HG03135 (cell line): ENCODE results near the gene PCDHGB1.
"Not testable (repeated sequence)": the region's sequence is repeated elsewhere in the genome, so short reads cannot be mapped to it uniquely, and the experiment has no call there.

ENCODE experiments used
- ATAC-seq: cut with Tn5 transposase; IDR thresholded peaks from one replicate; pipeline ENCODE4 v1.9.1; 2021; ENCODE audit warnings: mild to moderate bottlenecking, moderate library complexity; ENCODE audit not compliant: unreplicated experiment

The PCDHGB1 gene

DNA sequence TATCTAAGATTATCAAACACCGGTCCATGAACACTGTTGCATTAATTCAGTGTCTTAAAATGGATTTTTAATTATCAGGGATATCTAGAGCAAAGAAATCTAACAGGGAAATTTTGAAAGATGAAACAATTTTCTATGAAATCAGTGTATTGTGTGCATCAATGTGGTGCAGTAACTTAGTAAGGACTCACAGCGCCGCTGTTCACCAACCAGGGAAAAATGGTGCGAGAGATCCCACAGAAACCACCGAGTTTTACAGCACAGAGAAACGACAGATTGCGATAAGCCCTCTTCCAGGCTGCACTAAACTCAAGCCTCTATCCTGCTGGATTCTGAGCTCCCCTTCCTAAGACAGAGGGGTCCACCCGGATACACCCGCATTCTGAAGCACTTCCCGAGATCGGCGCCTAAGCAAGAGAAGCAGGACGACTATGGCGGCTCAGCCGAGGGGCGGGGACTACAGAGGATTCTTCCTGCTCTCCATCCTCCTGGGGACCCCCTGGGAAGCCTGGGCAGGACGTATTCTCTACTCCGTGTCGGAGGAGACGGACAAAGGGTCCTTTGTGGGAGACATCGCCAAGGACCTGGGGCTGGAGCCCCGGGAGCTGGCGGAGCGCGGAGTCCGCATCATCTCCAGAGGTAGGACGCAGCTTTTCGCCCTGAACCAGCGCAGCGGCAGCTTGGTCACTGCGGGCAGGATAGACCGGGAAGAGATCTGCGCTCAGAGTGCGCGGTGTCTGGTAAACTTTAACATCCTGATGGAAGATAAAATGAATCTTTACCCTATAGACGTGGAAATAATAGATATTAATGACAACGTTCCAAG, 32.8 kb downstream of the PCDHGB1 start, which contains the start of gene PCDHGA7:
Gene PCDHGA7, plus strand, starts transcription at position 274 of the 826 bp plus-strand sequence. Its CDS starts 158 bp downstream, at position 432.
- ATAC-seq, result no peak

- ATAC-seq, result no peak
These were observed 33.4 kb downstream of the PCDHGB1 start for GRCh38 chr5:141383345-141383744.

GRCh38 chr5:141384471-141385267, 34.8 kb downstream of the PCDHGB1 start:
- ATAC-seq, result no peak

DNA sequence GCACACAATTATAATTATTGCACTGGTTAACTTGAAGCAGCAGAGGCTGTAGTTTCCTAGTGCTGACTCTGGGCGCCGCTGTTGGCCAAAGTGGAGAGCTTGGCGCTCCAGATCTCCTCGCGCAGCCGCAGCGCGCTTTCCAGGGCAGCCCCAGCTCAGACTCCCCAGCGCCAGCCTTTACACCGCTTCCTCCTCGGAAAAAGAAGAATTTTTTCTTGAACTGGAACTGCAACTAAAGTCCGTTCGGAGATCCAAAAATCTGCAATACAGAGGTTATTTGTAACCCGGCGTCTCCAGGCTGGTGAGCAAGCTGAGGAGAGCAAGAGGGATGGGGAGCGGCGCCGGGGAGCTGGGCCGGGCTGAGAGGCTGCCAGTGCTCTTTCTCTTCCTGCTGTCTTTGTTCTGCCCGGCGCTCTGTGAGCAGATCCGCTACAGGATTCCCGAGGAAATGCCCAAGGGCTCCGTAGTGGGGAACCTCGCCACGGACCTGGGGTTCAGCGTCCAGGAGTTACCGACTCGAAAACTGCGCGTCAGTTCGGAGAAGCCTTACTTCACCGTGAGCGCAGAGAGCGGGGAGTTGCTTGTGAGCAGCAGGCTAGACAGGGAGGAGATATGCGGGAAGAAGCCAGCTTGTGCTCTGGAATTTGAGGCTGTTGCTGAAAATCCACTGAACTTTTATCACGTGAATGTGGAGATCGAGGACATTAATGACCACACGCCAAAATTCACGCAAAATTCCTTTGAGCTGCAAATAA, 37.8 kb downstream of the PCDHGB1 start, which contains the start of gene PCDHGB4:
Gene PCDHGB4, plus strand, starts transcription at position 142 of the 755 bp plus-strand sequence. Its CDS starts 187 bp downstream, at position 329.
- not testable (repeated sequence) for ATAC-seq

GRCh38 chr5:141388661-141389060, 38.8 kb downstream of the PCDHGB1 start:
- no peak for ATAC-seq

GRCh38 chr5:141389153-141390042, 39.5 kb downstream of the PCDHGB1 start:
- no peak for ATAC-seq

- ATAC-seq, result no peak
These were observed 42.7 kb downstream of the PCDHGB1 start, which contains the start of gene PCDHGA8 for GRCh38 chr5:141392429-141393198. Gene PCDHGA8, plus strand, starts transcription at chr5:141392633. Its CDS starts 181 bp downstream, at chr5:141392814.

GRCh38 chr5:141393267-141393666, 43.4 kb downstream of the PCDHGB1 start:
- no peak for ATAC-seq

DNA sequence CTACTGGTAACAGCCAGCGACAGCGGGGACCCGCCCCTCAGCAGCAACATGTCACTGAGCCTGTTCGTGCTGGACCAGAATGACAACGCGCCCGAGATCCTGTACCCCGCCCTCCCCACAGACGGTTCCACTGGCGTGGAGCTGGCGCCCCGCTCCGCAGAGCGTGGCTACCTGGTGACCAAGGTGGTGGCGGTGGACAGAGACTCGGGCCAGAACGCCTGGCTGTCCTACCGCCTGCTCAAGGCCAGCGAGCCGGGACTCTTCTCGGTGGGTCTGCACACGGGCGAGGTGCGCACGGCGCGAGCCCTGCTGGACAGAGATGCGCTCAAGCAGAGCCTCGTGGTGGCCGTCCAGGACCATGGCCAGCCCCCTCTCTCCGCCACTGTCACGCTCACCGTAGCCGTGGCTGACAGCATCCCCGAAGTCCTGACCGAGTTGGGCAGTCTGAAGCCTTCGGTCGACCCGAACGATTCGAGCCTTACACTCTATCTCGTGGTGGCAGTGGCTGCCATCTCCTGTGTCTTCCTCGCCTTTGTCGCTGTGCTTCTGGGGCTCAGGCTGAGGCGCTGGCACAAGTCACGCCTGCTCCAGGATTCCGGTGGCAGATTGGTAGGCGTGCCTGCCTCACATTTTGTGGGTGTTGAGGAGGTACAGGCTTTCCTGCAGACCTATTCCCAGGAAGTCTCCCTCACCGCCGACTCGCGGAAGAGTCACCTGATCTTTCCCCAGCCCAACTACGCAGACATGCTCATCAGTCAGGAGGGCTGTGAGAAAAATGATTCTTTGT, 44.7 kb downstream of the PCDHGB1 start:
- not testable (repeated sequence) for ATAC-seq

- peak; percentile 75 for ATAC-seq
These were observed 48.1 kb downstream of the PCDHGB1 start, which contains the start of gene PCDHGB5 for GRCh38 chr5:141397756-141398551. Gene PCDHGB5, plus strand, starts transcription at chr5:141397947. Its CDS starts 181 bp downstream, at chr5:141398128.

DNA sequence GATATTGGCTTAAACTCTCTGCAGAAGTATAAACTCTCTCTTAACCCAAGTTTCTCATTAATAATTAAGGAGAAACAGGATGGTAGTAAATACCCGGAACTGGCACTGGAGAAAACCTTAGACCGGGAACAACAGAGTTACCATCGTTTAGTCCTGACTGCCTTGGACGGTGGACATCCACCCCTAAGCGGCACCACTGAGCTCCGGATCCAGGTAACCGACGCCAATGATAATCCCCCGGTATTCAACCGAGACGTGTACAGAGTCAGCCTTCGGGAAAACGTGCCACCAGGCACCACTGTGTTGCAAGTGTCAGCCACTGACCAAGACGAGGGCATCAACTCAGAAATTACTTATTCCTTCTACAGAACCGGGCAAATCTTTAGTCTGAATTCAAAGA, 48.7 kb downstream of the PCDHGB1 start:
- no peak for ATAC-seq

GRCh38 chr5:141399555-141400258, 49.8 kb downstream of the PCDHGB1 start:
- no peak for ATAC-seq
